ENCODE data around the gene FSD1L.

GRCh38 chr9:105447386-105447813 is 434 bp upstream of the FSD1L start:
- TF ChIP-seq CBX8 (IDR thresholded peaks at IDR 0.05) (no peak), CTCF (IDR thresholded peaks at IDR 0.05) (no peak), E2F6 (IDR thresholded peaks at IDR 0.05; ENCODE audit: borderline replicate concordance, low read depth) (no peak), USF2 (IDR thresholded peaks at IDR 0.05) (no peak), RFX5 (IDR thresholded peaks at IDR 0.05) (no peak), MAX (IDR thresholded peaks at IDR 0.05) (no peak), FOXS1 (CRISPR knock-in tag; IDR thresholded peaks at IDR 0.05) (no peak), POLR2AphosphoS2 (conservative IDR thresholded peaks at IDR 0.05; ENCODE audit: low read length) (no peak), JUNB (IDR thresholded peaks at IDR 0.05) (no peak), REST (IDR thresholded peaks at IDR 0.05) (no peak), MYC (IDR thresholded peaks at IDR 0.05; ENCODE audit: borderline replicate concordance, low read length) (no peak), JUN (IDR thresholded peaks at IDR 0.05) (no peak)
